Naive thymus-derived CD4-positive, alpha-beta T cell (primary cell): ENCODE results near the gene SART1. TPM values are rescaled to one million over a fixed set of nuclear protein-coding genes. Genes with fewer than 3 reads are reported as not detected.

Experiments
- ATAC-seq: fragments of 150-1000 bp; cut with Tn5 transposase; 2 replicates; pipeline ENCODE4 v1.10.0; 2021; ENCODE audit warnings: mild to moderate bottlenecking, moderate library complexity
- CTCF ChIA-PET: fragments of 350-600 bp; sonication (Branson Sonifier 250); formaldehyde crosslinking; loops from one replicate; lab custom pipeline; 2021; ENCODE audit warnings: antibody characterized with exemption; lab: Charles Lee
- POLR2A ChIA-PET: fragments of 350-600 bp; sonication (Branson Sonifier 250); formaldehyde crosslinking; loops from one replicate; lab custom pipeline; 2021; ENCODE audit warnings: antibody characterized with exemption, inconsistent platforms; lab: Charles Lee
- DNase-seq, 9 donors: peaks; one replicate each; pipeline versions ENCODE4 v3.0.0 to v3.0.0-alpha.2; 2020 to 2022; ENCODE audit warnings: mixed read lengths in 1 of 9
- H3K27ac ChIP-seq: one replicate; pipeline ENCODE4 v1.7.0; 2013; ENCODE audit warnings: mild to moderate bottlenecking, low read depth, low read length, moderate library complexity
- H3K27me3 ChIP-seq, 2 donors: one replicate each; pipeline ENCODE4 v1.7.0; 2013; ENCODE audit warnings: low read length in 2 of 2, mild to moderate bottlenecking in 2 of 2, moderate library complexity in 2 of 2; ENCODE audit not compliant: control insufficient read depth in 2 of 2, insufficient read depth in 2 of 2
- H3K36me3 ChIP-seq, 3 experiments: 1 replicate in 2 of 3; 2 replicates in 1 of 3; pipeline ENCODE4 v1.7.0; 2013; ENCODE audit warnings: low read length in 3 of 3, mild to moderate bottlenecking in 3 of 3, moderate library complexity in 1 of 3; ENCODE audit not compliant: insufficient read depth in 3 of 3, control insufficient read depth in 2 of 3
- H3K4me1 ChIP-seq, 2 donors: one replicate each; pipeline ENCODE4 v1.7.0; 2013; ENCODE audit warnings: low read length in 2 of 2, mild to moderate bottlenecking in 2 of 2, moderate library complexity in 1 of 2; ENCODE audit not compliant: control insufficient read depth in 2 of 2, insufficient read depth in 2 of 2
- H3K4me3 ChIP-seq: 2 replicates; pipeline ENCODE4 v1.7.0; 2013; ENCODE audit warnings: mild to moderate bottlenecking, low read length
- H3K9me3 ChIP-seq, 3 experiments: 1 replicate in 2 of 3; 2 replicates in 1 of 3; pipeline ENCODE4 v1.7.0; 2013; ENCODE audit warnings: low read length in 3 of 3; ENCODE audit not compliant: control insufficient read depth in 2 of 3
- H3K27ac Mint-ChIP-seq, 9 donors: one replicate each; pipeline ENCODE4 v1.8.0; 2020 to 2022; ENCODE audit warnings: mixed read lengths in 9 of 9, mild to moderate bottlenecking in 8 of 9, moderate library complexity in 5 of 9, inconsistent platforms in 2 of 9
- H3K27me3 Mint-ChIP-seq, 5 donors: one replicate each; pipeline ENCODE4 v1.8.0; 2021 to 2022; ENCODE audit warnings: mixed read lengths in 5 of 5, mild to moderate bottlenecking in 1 of 5
- H3K36me3 Mint-ChIP-seq, 5 donors: one replicate each; pipeline ENCODE4 v1.8.0; 2020 to 2022; ENCODE audit warnings: mixed read lengths in 5 of 5, mild to moderate bottlenecking in 3 of 5, inconsistent platforms in 1 of 5
- H3K4me1 Mint-ChIP-seq, 7 donors: one replicate each; pipeline ENCODE4 v1.8.0; 2020 to 2022; ENCODE audit warnings: mixed read lengths in 7 of 7, mild to moderate bottlenecking in 3 of 7, inconsistent platforms in 1 of 7
- H3K4me3 Mint-ChIP-seq, 10 donors: one replicate each; pipeline ENCODE4 v1.8.0; 2020 to 2022; ENCODE audit warnings: mild to moderate bottlenecking in 10 of 10, mixed read lengths in 10 of 10, moderate library complexity in 6 of 10, inconsistent platforms in 2 of 10
- H3K9me3 Mint-ChIP-seq, 11 donors: one replicate each; pipeline ENCODE4 v1.8.0; 2020 to 2022; ENCODE audit warnings: mixed read lengths in 11 of 11, mild to moderate bottlenecking in 4 of 11, inconsistent platforms in 1 of 11, moderate library complexity in 1 of 11
- intact Hi-C, 2 donors: fragments of 100-400 bp; cut with micrococcal nuclease; formaldehyde crosslinking; loops; one replicate each; pipeline ENCODE4 v1.15.1; 2023
- polyA plus RNA-seq, 2 donors: library from polyadenylated mRNA; unstranded; fragments of 300-500 nt; fragmentation: Illumina TruSeq; gene quantifications; one replicate each; pipeline ENCODE4 v1.2.3, GENCODE V29; 2021
- total RNA-seq, 6 experiments: library from RNA in 5 of 6; stranded (reverse) in 5 of 6; gene quantifications; 1 replicate in 5 of 6; 2 replicates in 1 of 6; pipeline ENCODE4 v1.2.3 and lab custom pipeline; 2021 to 2026

Gene SART1
- total and polyA plus RNA-seq, 7 experiments from 2014 or later = 27.9 to 102 (median 90.0) TPM

GRCh38 chr11:66003291-66003690 is 41.8 kb downstream of the SART1 start:
- peaks cover 21 to 52% (median 45%) of the 10 kb centered on the region in 7 donors for H3K4me1 Mint-ChIP-seq
- H3K4me3 Mint-ChIP-seq = peak overlapping the region; percentile 83 to 100 (median 99)
- ChIA-PET POLR2A (interaction anchor here (0.7 to 1.6 kb wide), 11 partner anchors 49 to 388 kb away, joined by 3 to 54 read pairs (median 4); partner anchors contain the start of genes CCDC85B, MUS81, PCNX3 and SF3B2), CTCF (interaction anchor here (1.1 kb wide), 1 partner anchor 65 kb away, joined by 3 read pairs; no protein-coding TSS in a partner anchor)
- Histone ChIP-seq H3K4me3 (peak overlapping the region; percentile 100), H3K27me3 (no peaks in the 10 kb centered on the region), H3K27ac (peak overlapping the region; percentile 92), H3K4me1 (peaks cover 8 to 14% of the 10 kb centered on the region in 2 donors), H3K9me3 (no peaks in the 10 kb centered on the region), H3K36me3 (peaks cover 2 to 61% (median 22%) of the 10 kb centered on the region in 3 experiments)
- H3K36me3 Mint-ChIP-seq = peaks cover 6 to 35% (median 10%) of the 10 kb centered on the region in 5 donors
- no peaks in the 10 kb centered on the region for H3K27me3 Mint-ChIP-seq
- ATAC-seq = no peak
- DNase-seq = no peak
- H3K27ac Mint-ChIP-seq = peak overlapping the region; percentile 80 to 100 (median 92)
- intact Hi-C loops = loop anchor here (2.0 kb wide), 2 partner anchors 42 to 66 kb away; no protein-coding TSS in a partner anchor
- no peaks in the 10 kb centered on the region for H3K9me3 Mint-ChIP-seq

GRCh38 chr11:66004186-66004585 is 42.7 kb downstream of the SART1 start:
- Mint-ChIP-seq H3K27me3 (peaks cover 0 to 4% (median 0%) of the 10 kb centered on the region in 5 donors), H3K4me1 (peaks cover 21 to 51% (median 36%) of the 10 kb centered on the region in 7 donors), H3K9me3 (no peaks in the 10 kb centered on the region), H3K27ac (peak overlapping the region in 6 of 9 donors; percentile 46 to 96 (median 60)), H3K4me3 (peak overlapping the region in 8 of 10 donors; percentile 25 to 100 (median 64)), H3K36me3 (peaks cover 3 to 26% (median 7%) of the 10 kb centered on the region in 5 donors)
- POLR2A ChIA-PET = interaction anchor here (0.6 to 0.9 kb wide), 2 partner anchors 18 to 275 kb away, joined by 4 to 8 read pairs; no protein-coding TSS in a partner anchor
- Histone ChIP-seq H3K36me3 (peaks cover 0 to 52% (median 13%) of the 10 kb centered on the region in 3 experiments), H3K27me3 (no peaks in the 10 kb centered on the region), H3K9me3 (no peaks in the 10 kb centered on the region), H3K27ac (no peak overlapping the region), H3K4me1 (peaks cover 8 to 14% of the 10 kb centered on the region in 2 donors), H3K4me3 (no peak overlapping the region)
- no peak for DNase-seq
- ATAC-seq = no peak
- intact Hi-C loops = no loop called here
- CTCF ChIA-PET = interaction anchor here (0.7 kb wide), 1 partner anchor 17 kb away, joined by 3 read pairs; no protein-coding TSS in a partner anchor

DNA sequence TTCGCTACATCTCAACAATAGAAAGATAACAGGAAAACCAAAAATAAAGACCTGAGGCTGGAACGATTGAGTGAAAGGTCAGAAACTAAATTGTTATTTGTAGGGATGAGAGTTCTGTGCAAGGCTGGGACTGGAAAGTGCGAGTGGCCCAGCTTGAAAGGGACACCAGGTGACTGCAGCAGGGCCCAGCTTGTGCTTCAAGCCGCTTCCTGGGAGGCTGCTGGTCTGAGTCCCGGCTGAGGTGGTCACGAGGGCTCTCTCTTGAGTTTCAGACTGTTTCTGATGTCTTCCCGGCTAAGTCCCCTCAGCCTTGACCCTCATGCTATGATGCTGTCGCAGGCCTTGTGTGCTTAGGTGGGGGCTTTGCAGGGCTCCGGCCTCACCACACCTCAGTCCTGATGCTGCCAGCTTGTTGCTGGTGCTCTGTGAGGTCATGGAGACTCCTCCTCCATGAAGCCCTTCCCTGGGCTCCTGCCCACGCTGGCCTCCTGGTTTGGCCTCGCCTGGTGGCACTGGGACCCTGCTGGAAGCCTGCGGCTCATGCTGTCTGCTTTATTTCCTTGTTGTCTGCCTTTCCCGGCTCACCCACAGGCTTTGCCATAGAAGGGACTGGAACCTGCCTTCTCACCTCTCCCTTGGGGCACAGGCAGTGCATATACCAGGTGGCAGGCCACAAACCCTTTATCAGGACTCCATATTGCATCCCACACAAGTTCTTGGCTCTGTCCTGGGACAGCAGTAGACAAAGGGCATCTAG is 44.8 kb downstream of the SART1 start:
- POLR2A ChIA-PET = no interaction called here
- peak overlapping the region in 1 of 10 donors; percentile 57 for H3K4me3 Mint-ChIP-seq
- H3K27ac Mint-ChIP-seq = peak overlapping the region in 3 of 9 donors; percentile 20 to 57 (median 22)

DNA sequence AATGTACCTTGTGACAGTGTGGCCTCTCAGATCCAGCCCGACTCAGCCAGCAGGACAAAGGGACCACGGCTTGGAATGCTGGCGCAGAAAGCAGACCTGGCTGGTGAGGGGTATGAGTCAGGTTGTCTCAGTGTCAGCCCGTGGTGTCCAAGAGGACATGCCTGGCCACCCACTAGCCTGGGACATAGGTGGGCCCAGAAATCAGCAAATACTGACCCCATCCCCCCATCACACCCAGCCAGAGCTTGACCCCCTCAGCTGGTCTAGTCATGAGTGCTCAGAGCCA is 45.3 kb downstream of the SART1 start:
- Histone ChIP-seq H3K27ac (no peak overlapping the region), H3K27me3 (no peaks in the 10 kb centered on the region), H3K4me3 (no peak overlapping the region), H3K9me3 (no peaks in the 10 kb centered on the region), H3K4me1 (peaks cover 3 to 11% of the 10 kb centered on the region in 2 donors), H3K36me3 (peaks cover 0 to 35% (median 0%) of the 10 kb centered on the region in 3 experiments)
- no peak for ATAC-seq
- intact Hi-C loops = no loop called here
- H3K9me3 Mint-ChIP-seq = no peaks in the 10 kb centered on the region
- H3K4me3 Mint-ChIP-seq = no peak overlapping the region
- peaks cover 0 to 18% (median 6%) of the 10 kb centered on the region in 5 donors for H3K36me3 Mint-ChIP-seq
- POLR2A ChIA-PET = no interaction called here
- peaks cover 9 to 24% (median 17%) of the 10 kb centered on the region in 7 donors for H3K4me1 Mint-ChIP-seq
- CTCF ChIA-PET = no interaction called here
- peak overlapping the region in 2 of 9 donors; percentile 20 to 22 for H3K27ac Mint-ChIP-seq
- DNase-seq = no peak
- H3K27me3 Mint-ChIP-seq = peaks cover 0 to 19% (median 0%) of the 10 kb centered on the region in 5 donors

More for the DNA sequence above, 44.8 kb downstream of the SART1 start:
- H3K27me3 Mint-ChIP-seq = peaks cover 0 to 16% (median 0%) of the 10 kb centered on the region in 5 donors
- H3K36me3 Mint-ChIP-seq = peaks cover 0 to 21% (median 6%) of the 10 kb centered on the region in 5 donors
- H3K4me1 Mint-ChIP-seq = peaks cover 14 to 29% (median 22%) of the 10 kb centered on the region in 7 donors
- H3K36me3 ChIP-seq = peaks cover 0 to 39% (median 0%) of the 10 kb centered on the region in 3 experiments
- ATAC-seq (no peak), DNase-seq (no peak)
- H3K4me1 ChIP-seq = peaks cover 3 to 8% of the 10 kb centered on the region in 2 donors
- no peak overlapping the region for H3K4me3 ChIP-seq
- no peaks in the 10 kb centered on the region for H3K27me3 ChIP-seq
- no peaks in the 10 kb centered on the region for H3K9me3 ChIP-seq
- H3K9me3 Mint-ChIP-seq = no peaks in the 10 kb centered on the region
- CTCF ChIA-PET = no interaction called here
- H3K27ac ChIP-seq = no peak overlapping the region
- intact Hi-C loops = no loop called here

- ChIA-PET POLR2A (no interaction called here), CTCF (interaction anchor here (0.6 to 1.0 kb wide), 2 partner anchors 15 to 310 kb away, joined by 3 read pairs; no protein-coding TSS in a partner anchor)
- Mint-ChIP-seq H3K36me3 (peaks cover 0 to 14% (median 4%) of the 10 kb centered on the region in 5 donors), H3K9me3 (no peaks in the 10 kb centered on the region), H3K4me1 (peaks cover 7 to 20% (median 14%) of the 10 kb centered on the region in 7 donors), H3K27me3 (peaks cover 0 to 22% (median 0%) of the 10 kb centered on the region in 5 donors), H3K27ac (no peak overlapping the region), H3K4me3 (no peak overlapping the region)
- peaks cover 3 to 15% of the 10 kb centered on the region in 2 donors for H3K4me1 ChIP-seq
- intact Hi-C loops = no loop called here
- H3K4me3 ChIP-seq = no peak overlapping the region
- no peak overlapping the region for H3K27ac ChIP-seq
- peaks cover 0 to 33% (median 0%) of the 10 kb centered on the region in 3 experiments for H3K36me3 ChIP-seq
- no peaks in the 10 kb centered on the region for H3K27me3 ChIP-seq
- ATAC-seq (no peak), DNase-seq (no peak)
- H3K9me3 ChIP-seq = no peaks in the 10 kb centered on the region
Observed at GRCh38 chr11:66007201-66007634, 45.7 kb downstream of the SART1 start.

GRCh38 chr11:66008095-66008467 is 46.5 kb downstream of the SART1 start:
- Histone ChIP-seq H3K4me3 (no peak overlapping the region), H3K27ac (no peak overlapping the region), H3K36me3 (peaks cover 0 to 30% (median 0%) of the 10 kb centered on the region in 3 experiments), H3K27me3 (peaks cover 0 to 4% of the 10 kb centered on the region in 2 donors), H3K9me3 (no peaks in the 10 kb centered on the region), H3K4me1 (peaks cover 0 to 12% of the 10 kb centered on the region in 2 donors)
- no peak overlapping the region for H3K4me3 Mint-ChIP-seq
- H3K9me3 Mint-ChIP-seq = no peaks in the 10 kb centered on the region
- ChIA-PET CTCF (interaction anchor here (0.6 to 1.3 kb wide), 4 partner anchors 14 to 60 kb away, joined by 3 to 7 read pairs (median 4); no protein-coding TSS in a partner anchor), POLR2A (interaction anchor here (0.9 kb wide), 1 partner anchor 14 kb away, joined by 5 read pairs; no protein-coding TSS in a partner anchor)
- H3K4me1 Mint-ChIP-seq = peaks cover 4 to 13% (median 10%) of the 10 kb centered on the region in 7 donors
- peaks cover 0 to 31% (median 0%) of the 10 kb centered on the region in 5 donors for H3K27me3 Mint-ChIP-seq
- ATAC-seq (no peak), DNase-seq (no peak)
- intact Hi-C loops = no loop called here
- H3K36me3 Mint-ChIP-seq = peaks cover 0 to 12% (median 4%) of the 10 kb centered on the region in 5 donors
- H3K27ac Mint-ChIP-seq = peak overlapping the region in 3 of 9 donors; percentile 28 to 73 (median 69)
